Measurements from ENCODE around the gene MEX3B. TPM values are rescaled to one million over a fixed set of nuclear protein-coding genes. Genes with fewer than 3 reads are reported as not detected.

Gene MEX3B
- total RNA-seq, 2 donors from 2014 or later, result 0.73 to 47.6 TPM

DNA sequence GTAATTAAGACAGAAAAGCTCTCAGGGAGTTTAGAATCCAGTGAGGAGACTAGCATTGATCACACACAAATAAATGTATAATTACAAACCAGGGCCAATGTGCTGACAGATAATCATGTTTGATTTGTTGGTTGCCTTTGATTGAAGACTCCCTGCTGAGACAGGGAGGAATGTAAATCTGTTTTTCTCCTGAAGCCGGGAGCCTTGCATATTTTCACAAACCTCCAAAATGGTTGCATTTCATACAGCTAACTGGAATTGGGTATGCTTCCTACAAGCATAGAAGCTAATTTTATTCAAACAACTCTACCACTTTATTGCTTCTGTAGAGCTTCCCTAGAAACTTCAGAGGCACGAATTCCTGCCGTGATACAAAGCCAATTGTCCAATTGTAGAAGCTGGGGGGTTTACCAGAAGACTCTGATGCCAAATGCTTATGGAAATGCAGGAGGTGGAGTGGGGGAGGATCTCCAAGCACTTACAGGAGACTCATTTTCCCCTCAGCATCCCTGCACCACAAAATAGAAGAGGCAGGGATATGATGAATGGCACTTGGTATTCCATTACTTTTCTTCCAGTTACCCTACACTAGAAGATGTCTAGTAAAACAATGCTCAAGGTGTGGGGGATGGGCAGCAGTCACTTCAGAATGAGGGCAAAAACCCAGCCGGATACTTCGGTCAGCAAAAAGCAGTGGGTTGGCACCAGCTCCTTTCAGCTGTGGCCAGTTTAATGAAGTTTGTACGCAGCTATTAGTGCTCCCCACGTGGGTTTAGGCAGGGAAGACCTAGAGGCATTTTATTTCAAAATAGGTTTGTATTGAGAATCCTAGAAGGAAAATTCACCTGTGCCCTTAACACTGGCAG, 11.4 kb upstream of the MEX3B start:
- Histone ChIP-seq H3K9me3 (no peaks in the 10 kb centered on the region), H3K4me3 (no peak overlapping the region), H3K27me3 (replicated peaks; ENCODE audit: insufficient read depth) (peaks cover 2% of the 10 kb centered on the region), H3K36me3 (no peaks in the 10 kb centered on the region), H3K27ac (no peak overlapping the region), H3K4me1 (replicated peaks) (no peaks in the 10 kb centered on the region)
- WGBS, result 27% methylated on average over 7 of the region's 7 CpGs
- no peak for DNase-seq (ENCODE audit: low spot score)
- TF ChIP-seq POLR2A (IDR thresholded peaks at IDR 0.05) (no peak), POLR2AphosphoS5 (IDR thresholded peaks at IDR 0.05) (no peak)
- TF ChIP-seq, protein P1, sequence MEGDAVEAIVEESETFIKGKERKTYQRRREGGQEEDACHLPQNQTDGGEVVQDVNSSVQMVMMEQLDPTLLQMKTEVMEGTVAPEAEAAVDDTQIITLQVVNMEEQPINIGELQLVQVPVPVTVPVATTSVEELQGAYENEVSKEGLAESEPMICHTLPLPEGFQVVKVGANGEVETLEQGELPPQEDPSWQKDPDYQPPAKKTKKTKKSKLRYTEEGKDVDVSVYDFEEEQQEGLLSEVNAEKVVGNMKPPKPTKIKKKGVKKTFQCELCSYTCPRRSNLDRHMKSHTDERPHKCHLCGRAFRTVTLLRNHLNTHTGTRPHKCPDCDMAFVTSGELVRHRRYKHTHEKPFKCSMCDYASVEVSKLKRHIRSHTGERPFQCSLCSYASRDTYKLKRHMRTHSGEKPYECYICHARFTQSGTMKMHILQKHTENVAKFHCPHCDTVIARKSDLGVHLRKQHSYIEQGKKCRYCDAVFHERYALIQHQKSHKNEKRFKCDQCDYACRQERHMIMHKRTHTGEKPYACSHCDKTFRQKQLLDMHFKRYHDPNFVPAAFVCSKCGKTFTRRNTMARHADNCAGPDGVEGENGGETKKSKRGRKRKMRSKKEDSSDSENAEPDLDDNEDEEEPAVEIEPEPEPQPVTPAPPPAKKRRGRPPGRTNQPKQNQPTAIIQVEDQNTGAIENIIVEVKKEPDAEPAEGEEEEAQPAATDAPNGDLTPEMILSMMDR (IDR thresholded peaks at IDR 0.05), result no peak
- intact Hi-C loops (cut with DNase I), result no loop called here

DNA sequence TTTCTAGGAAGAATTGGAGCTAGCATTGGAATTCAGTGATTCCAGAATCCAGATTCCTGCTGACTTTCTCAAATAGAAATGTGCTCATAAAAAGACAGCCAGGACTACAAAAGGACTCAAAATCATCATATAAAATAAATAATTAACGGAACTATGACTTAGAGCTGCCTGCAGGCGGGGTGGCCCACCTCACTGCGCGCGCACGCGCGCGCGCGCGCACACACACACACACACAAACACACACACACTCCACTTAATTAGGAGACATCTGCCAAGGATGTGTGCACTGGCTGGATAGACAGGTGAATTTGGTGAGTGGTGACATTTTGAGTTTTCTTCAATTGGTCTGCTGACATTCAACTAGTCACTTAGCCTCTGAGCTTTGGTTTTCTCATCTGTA, 6.9 kb upstream of the MEX3B start:
- Histone ChIP-seq H3K36me3 (no peaks in the 10 kb centered on the region), H3K4me1 (replicated peaks) (no peaks in the 10 kb centered on the region), H3K4me3 (no peak overlapping the region), H3K27ac (no peak overlapping the region), H3K27me3 (replicated peaks; ENCODE audit: insufficient read depth) (peaks cover 2% of the 10 kb centered on the region), H3K9me3 (no peaks in the 10 kb centered on the region)
- WGBS, result 92% methylated on average over 12 of the region's 12 CpGs
- no peak for DNase-seq (ENCODE audit: low spot score)
- intact Hi-C loops (cut with DNase I), result no loop called here
- TF ChIP-seq POLR2A (IDR thresholded peaks at IDR 0.05) (no peak), POLR2AphosphoS5 (IDR thresholded peaks at IDR 0.05) (no peak)
- TF ChIP-seq, protein P1 (IDR thresholded peaks at IDR 0.05), result no peak

DNA sequence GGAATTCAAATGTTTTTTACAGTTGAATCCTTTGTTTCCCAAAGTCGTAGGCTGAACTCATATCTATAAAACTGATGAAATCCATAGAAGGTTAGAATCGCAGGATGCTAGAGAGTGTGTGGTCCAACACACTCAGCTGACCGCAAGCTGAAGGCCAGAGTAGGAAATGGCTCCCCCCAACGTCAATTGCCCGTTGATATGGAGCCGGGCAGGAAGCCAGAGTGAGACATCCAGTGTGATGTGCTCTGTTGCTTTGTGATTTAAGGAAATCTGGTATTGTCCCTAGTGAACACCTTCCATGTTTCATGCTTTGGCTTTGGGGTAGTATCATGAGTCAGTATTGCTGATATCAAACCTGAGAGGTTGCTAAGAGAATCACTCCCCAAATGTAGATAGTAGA, 5.8 kb upstream of the MEX3B start:
- intact Hi-C loops (cut with DNase I), result no loop called here
- TF ChIP-seq, protein P1 (IDR thresholded peaks at IDR 0.05), result no peak
- TF ChIP-seq POLR2A (IDR thresholded peaks at IDR 0.05) (no peak), POLR2AphosphoS5 (IDR thresholded peaks at IDR 0.05) (no peak)
- no peaks in the 10 kb centered on the region for H3K36me3 ChIP-seq
- no peaks in the 10 kb centered on the region for H3K9me3 ChIP-seq
- no peak overlapping the region for H3K4me3 ChIP-seq
- DNase-seq (ENCODE audit: low spot score), result no peak
- H3K4me1 ChIP-seq (replicated peaks), result no peaks in the 10 kb centered on the region
- peaks cover 2% of the 10 kb centered on the region for H3K27me3 ChIP-seq (replicated peaks; ENCODE audit: insufficient read depth)
- H3K27ac ChIP-seq, result no peak overlapping the region
- 68% methylated on average over 6 of the region's 6 CpGs for WGBS

DNA sequence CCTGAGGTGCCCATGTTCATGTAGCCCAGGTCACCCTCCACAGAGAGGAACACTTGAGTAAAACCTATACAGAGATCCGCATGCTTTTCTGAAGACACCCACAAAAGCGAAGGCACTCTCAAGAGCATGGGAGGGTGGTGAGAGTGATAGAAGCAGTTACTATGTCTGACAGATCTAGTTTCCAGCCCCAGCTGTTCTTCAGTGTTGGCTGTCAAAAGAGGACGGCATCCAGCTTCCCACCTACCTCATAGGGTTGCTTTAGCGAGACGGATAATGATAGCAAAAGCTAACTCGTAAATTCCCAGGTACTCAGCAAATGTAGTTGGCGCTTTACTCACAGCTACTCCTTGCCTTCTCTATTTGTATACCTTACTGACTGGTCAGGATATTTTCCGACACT, 3.0 kb upstream of the MEX3B start:
- Histone ChIP-seq H3K4me1 (replicated peaks) (no peaks in the 10 kb centered on the region), H3K4me3 (no peak overlapping the region), H3K9me3 (no peaks in the 10 kb centered on the region), H3K36me3 (no peaks in the 10 kb centered on the region), H3K27me3 (replicated peaks; ENCODE audit: insufficient read depth) (no peaks in the 10 kb centered on the region), H3K27ac (no peak overlapping the region)
- DNase-seq (ENCODE audit: low spot score), result no peak
- 68% methylated on average over 8 of the region's 8 CpGs for WGBS
- intact Hi-C loops (cut with DNase I), result loop anchor here (5.0 to 10.0 kb wide), 5 partner anchors 78 to 734 kb away; no protein-coding TSS in a partner anchor
- TF ChIP-seq POLR2A (IDR thresholded peaks at IDR 0.05) (no peak), POLR2AphosphoS5 (IDR thresholded peaks at IDR 0.05) (no peak)
- TF ChIP-seq, protein P1 (IDR thresholded peaks at IDR 0.05), result no peak

All from prostate gland (tissue), 2 donors.